HG02759 (cell line): ENCODE results near the gene CHSY3.

ENCODE experiments used
- ATAC-seq: cut with Tn5 transposase; IDR thresholded peaks from one replicate; pipeline ENCODE4 v1.9.1; 2021; ENCODE audit warnings: mild to moderate bottlenecking, moderate library complexity; ENCODE audit not compliant: unreplicated experiment

Gene CHSY3

GRCh38 chr5:129945028-129945427, 40.8 kb downstream of the CHSY3 start:
- ATAC-seq: no peak

- ATAC-seq: no peak
These were observed 41.6 kb downstream of the CHSY3 start for GRCh38 chr5:129945774-129946270.

- no peak for ATAC-seq
These were observed 46.8 kb downstream of the CHSY3 start for GRCh38 chr5:129951039-129951438.

GRCh38 chr5:129958581-129958980, 54.3 kb downstream of the CHSY3 start:
- no peak for ATAC-seq

- no peak for ATAC-seq
These were observed 56.6 kb downstream of the CHSY3 start for GRCh38 chr5:129960831-129961230.

- ATAC-seq: no peak
These were observed 58.2 kb downstream of the CHSY3 start for GRCh38 chr5:129962506-129962905.

- no peak for ATAC-seq
These were observed 59.1 kb downstream of the CHSY3 start for GRCh38 chr5:129963359-129963758.

GRCh38 chr5:129966071-129966470, 61.8 kb downstream of the CHSY3 start:
- no peak for ATAC-seq

- no peak for ATAC-seq
These were observed 67.4 kb downstream of the CHSY3 start for GRCh38 chr5:129971714-129972113.

- ATAC-seq: no peak
These were observed 68.3 kb downstream of the CHSY3 start for GRCh38 chr5:129972465-129973141.

GRCh38 chr5:129973716-129974426, 69.6 kb downstream of the CHSY3 start:
- no peak for ATAC-seq

- ATAC-seq: peak; percentile 55
These were observed 73.5 kb downstream of the CHSY3 start for GRCh38 chr5:129977810-129978209.

GRCh38 chr5:129978270-129978669, 74.0 kb downstream of the CHSY3 start:
- no peak for ATAC-seq

- no peak for ATAC-seq
These were observed 84.2 kb downstream of the CHSY3 start for GRCh38 chr5:129988453-129988852.

GRCh38 chr5:129991780-129992179, 87.5 kb downstream of the CHSY3 start:
- ATAC-seq: no peak

GRCh38 chr5:129996896-129997295, 92.6 kb downstream of the CHSY3 start:
- ATAC-seq: no peak

- no peak for ATAC-seq
These were observed 96.2 kb downstream of the CHSY3 start for GRCh38 chr5:130000460-130000859.

- ATAC-seq: no peak
These were observed 97.9 kb downstream of the CHSY3 start for GRCh38 chr5:130002183-130002582.

GRCh38 chr5:130002876-130003275, 98.6 kb downstream of the CHSY3 start:
- ATAC-seq: no peak

GRCh38 chr5:130011986-130012385, 107.7 kb downstream of the CHSY3 start:
- no peak for ATAC-seq

- ATAC-seq: no peak
These were observed 112.9 kb downstream of the CHSY3 start for GRCh38 chr5:130017173-130017572.

- ATAC-seq: no peak
These were observed 114.4 kb downstream of the CHSY3 start for GRCh38 chr5:130018641-130019040.
